Measurements from ENCODE around the gene GPR83.
"Not testable (repeated sequence)": the region's sequence is repeated elsewhere in the genome, so short reads cannot be mapped to it uniquely, and the experiment has no call there.

The GPR83 gene

DNA sequence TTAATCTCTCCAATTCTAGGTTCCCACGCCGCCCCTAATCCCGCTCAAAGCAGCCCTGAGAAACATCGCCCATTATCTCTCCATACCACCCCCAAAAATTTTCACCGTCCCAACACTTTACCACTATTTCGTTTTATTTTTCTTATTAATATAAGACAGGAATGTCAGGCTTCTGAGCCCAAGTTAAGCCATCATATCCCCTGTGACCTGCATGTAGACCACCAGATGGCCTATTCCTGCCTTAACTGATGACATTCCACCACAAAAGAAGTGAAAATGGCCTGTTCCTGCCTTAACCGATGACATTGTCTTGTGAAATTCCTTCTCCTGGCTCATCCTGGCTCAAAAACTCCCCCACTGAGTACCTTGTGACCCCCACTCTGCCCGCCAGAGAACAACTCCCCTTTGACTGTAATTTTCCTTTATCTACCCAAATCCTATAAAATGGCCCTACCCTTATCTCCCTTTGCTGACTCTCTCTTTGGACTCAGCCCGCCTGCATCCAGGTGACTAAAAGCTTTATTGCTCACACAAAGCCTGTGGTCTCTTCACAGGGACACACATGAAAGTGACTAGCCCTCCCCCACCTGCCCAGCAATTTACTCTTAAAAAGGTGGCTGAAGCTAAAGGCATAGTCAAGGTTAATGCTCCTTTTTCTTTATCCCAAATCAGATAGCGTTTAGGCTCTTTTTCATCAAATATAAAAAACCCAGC lies 50.2 kb downstream of the GPR83 start:
- not testable (repeated sequence) for DNase-seq

DNA sequence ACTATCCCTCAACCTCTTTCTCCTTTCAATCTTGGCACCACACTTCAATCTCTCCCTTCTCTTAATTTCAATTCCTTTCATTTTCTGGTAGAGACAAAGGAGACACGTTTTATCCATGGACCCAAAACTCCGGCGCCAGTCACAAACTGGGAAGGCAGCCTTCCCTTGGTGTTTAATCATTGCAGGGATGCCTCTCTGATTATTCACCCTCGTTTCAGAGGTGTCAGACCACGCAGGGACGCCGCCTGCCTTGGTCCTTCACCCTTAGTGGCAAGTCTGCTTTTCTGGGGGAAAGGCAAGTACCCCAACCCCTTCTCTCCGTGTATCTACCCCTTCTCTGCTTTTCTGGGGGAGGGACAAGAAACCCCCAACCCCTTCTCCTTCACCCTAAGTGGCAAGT lies 54.9 kb downstream of the GPR83 start:
- DNase-seq: not testable (repeated sequence)

DNA sequence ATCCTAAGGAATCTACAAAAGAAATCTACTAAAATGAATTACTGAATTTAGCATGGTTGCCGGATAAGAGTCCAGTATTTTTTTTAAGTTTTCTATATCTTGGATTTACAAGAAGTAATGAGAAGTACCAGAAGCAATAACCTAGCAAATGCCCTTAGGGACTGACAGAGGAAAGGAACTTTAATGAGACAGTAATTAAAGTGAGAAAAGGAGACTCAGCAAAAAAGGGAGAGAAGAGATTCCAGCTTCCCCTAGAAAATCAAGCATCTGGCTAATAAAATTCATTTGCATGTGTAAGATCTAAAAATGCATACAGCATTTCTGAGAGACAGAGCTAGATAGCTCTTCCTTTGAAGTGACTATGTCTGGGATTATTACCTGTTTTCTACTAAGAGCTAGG lies 57.7 kb downstream of the GPR83 start:
- DNase-seq: no peak

DNA sequence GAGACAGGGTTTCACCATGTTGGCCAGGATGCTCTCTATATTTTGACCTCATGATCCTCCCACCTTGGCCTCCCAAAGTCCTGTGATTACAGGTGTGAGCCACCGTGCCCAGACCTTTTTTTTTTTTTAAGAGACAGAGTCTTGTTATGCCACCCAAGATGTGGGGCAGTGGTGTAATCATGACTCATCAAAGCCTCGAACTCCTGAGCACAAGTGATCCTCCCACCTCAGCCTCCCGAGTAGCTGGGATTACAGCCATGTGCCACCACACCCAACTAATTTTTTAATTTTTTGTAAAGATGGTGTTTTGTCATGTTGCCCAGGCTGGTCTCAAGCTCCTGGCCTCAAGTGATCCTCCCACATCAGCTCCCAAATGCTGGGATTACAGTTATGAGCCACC lies 59.0 kb downstream of the GPR83 start:
- no peak for DNase-seq

DNA sequence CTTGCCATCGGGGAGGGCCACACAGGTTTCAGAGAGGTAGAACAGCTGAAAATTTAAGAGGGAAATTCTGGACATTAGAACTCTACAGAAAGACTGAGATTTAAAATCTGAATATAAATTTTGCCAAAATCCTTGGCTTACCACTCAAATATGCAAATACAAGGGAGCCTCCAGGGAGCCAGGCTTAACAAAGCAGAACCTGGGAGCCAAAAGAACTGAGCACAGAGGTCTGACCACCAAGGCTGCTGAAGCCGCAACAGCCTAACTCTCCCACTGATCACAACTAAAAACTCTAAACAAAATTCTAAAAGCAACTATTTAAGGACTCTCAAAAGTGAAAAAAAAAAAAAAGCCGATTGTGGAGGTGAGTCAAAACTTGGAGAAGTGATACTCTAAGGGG lies 62.6 kb downstream of the GPR83 start:
- no peak for DNase-seq

DNA sequence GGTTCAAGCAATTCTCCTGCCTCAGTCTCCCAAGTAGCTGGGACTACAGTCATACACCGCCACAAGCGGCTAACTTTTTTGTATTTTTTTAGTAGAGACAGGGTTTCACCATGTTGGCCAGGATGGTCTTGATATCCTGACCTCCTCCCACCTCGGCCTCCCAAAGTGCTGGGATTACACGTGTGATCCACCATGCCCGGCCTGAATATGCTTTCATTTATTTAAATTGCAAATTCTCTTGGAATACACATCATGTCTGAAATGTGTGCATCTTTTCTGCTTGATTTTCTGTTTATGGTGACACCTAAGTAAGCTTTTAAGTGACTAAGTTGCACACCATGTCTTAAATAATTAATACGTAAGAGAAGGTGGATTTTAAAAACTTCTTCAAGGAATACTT lies 65.2 kb downstream of the GPR83 start:
- DNase-seq: no peak

DNA sequence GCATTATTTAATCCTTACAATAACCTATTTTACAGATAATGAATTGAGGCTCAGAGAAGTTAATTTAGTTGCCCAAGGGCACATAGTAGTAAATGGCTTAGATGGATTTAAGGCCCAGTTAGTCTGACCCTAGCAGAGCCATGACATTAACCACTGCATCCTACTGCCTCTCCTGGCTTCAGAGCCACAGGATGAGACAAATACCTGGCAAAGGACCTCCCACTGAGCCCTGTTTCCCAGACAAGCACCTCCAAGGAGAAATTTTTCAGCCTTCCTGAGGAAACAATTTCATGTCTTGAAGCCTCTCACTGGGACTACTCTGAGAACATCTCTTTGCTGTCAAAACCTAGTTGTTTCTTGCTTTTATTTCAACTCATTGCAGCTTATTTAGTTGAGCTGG lies 68.4 kb downstream of the GPR83 start:
- DNase-seq: no peak

DNA sequence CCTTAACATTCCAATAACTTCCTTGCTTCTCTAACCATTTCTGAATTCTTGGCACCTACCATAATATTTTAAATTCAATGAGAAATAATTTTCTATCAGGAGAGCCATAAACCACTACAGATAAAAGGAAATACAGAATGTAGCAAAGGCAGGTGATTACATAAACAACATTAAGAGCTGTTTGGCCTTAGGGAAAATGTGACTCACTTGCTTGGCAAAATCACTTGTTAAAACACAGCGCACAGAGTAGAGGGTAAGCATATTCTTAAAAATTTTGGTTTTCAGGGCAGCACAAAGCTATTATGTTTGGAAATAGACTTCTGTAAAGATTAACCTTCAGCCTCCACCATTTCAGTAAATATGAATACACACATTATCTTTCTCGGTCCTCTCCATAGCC lies 70.4 kb downstream of the GPR83 start:
- no peak for DNase-seq

DNA sequence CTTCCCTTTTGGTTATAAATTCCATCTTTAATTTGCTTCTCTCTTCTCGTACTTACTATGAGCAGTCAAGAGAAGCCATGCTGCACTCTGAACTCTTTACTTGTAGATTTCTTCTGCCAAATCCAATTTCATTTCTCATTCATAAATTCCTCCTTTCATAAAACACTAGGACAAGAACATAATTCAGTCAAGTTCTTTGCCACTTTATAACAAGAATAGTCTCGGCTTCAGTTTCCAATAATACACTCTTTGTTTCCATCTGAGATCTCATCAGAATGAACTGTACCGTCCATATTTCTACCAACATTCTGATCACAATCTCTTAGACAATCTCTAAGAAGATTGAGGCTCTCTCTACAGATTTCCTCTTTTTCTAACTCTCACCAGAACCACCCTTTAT lies 71.7 kb downstream of the GPR83 start:
- DNase-seq: no peak

DNA sequence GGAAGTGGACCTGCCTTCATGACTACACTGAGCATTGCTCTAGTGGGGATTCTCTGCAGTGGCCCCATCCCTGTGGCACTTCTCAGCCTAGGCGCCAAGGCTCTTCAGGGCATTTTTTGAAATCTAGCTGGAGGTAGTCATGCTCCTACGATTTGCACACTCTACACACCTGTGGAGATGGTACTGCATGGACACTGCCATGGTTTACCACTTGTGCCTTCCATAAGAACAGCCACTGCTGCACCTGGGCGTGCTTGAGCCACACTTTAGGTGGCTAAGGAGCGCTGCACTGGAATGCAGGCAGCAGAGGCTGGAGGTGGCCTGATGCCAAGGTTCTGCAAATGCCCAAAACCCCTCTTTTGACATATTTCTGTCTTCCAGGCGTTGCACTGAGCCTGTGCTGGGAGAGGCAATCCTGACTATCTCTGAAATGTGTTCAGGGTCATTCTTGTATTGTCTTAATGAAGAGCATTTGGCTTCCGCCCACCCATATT lies 72.6 kb downstream of the GPR83 start:
- DNase-seq: no peak
